Kidney (tissue), 14 donors: ENCODE results near the gene CNTN4. TPM values are rescaled to one million over a fixed set of nuclear protein-coding genes. Genes with fewer than 3 reads are reported as not detected.

Experiments used
- DNase-seq, 5 donors: peaks; one replicate each; pipeline ENCODE4 v3.0.0-alpha.2; 2013 to 2020
- FAIRE-seq: peaks from 2 replicates; lab custom pipeline; 2012; peaks lifted over from hg19 to GRCh38; lab: Jason Lieb, UNC
- H3K27ac ChIP-seq, 2 donors: one replicate each; pipeline ENCODE4 v1.7.0; 2013; ENCODE audit warnings: low read depth in 2 of 2, low read length in 2 of 2, inconsistent platforms in 1 of 2
- H3K27me3 ChIP-seq: one replicate; pipeline ENCODE4 v1.7.1; 2013; ENCODE audit warnings: low read length, inconsistent platforms; ENCODE audit not compliant: control insufficient read depth, insufficient read depth
- H3K36me3 ChIP-seq, 3 donors: one replicate each; pipeline versions ENCODE4 v1.7.0 to v1.7.1; 2013; ENCODE audit warnings: low read length in 3 of 3, control low read depth in 1 of 3, inconsistent platforms in 1 of 3; ENCODE audit not compliant: insufficient read depth in 3 of 3, control insufficient read depth in 2 of 3
- H3K4me1 ChIP-seq, 3 donors: one replicate each; pipeline versions ENCODE4 v1.7.0 to v1.7.1; 2013; ENCODE audit warnings: low read length in 3 of 3, inconsistent platforms in 1 of 3, low read depth in 1 of 3; ENCODE audit not compliant: control insufficient read depth in 2 of 3, insufficient read depth in 2 of 3
- H3K4me3 ChIP-seq, 3 donors: one replicate each; pipeline versions ENCODE4 v1.7.0 to v1.8.1; 2013; ENCODE audit warnings: low read length in 3 of 3, control low read depth in 1 of 3, inconsistent platforms in 1 of 3
- H3K9ac ChIP-seq, 3 donors: one replicate each; pipeline versions ENCODE4 v1.7.0 to v1.7.1; 2013; ENCODE audit warnings: low read length in 3 of 3, control low read depth in 1 of 3, inconsistent platforms in 1 of 3
- H3K9me3 ChIP-seq, 3 donors: one replicate each; pipeline versions ENCODE4 v1.7.0 to v1.7.1; 2013; ENCODE audit warnings: low read length in 3 of 3, control low read depth in 1 of 3, inconsistent platforms in 1 of 3; ENCODE audit not compliant: control insufficient read depth in 2 of 3, insufficient read depth in 1 of 3
- CTCF ChIP-seq: IDR thresholded peaks from 3 replicates; pipeline ENCODE4 v1.5.1; 2012; ENCODE audit warnings: mild to moderate bottlenecking, moderate library complexity, borderline replicate concordance; ENCODE audit not compliant: insufficient read depth; ENCODE audit errors: extremely low read depth
- intact Hi-C: fragments of 100-400 bp; cut with DNase I; formaldehyde crosslinking; loops from one replicate; pipeline ENCODE4 v1.11.1; 2022
- polyA plus RNA-seq: library from polyadenylated mRNA; stranded (reverse); fragments of 350-450 nt; fragmentation: Illumina TruSeq; extraction: RNeasy Lipid Tissue Mini Kit (QIAGEN cat#74804); gene quantifications from one replicate; pipeline ENCODE4 v1.2.3, GENCODE V29; 2014; ENCODE audit warnings: low read depth, low replicate concordance; ENCODE audit not compliant: insufficient read depth
- total RNA-seq: library from RNA; stranded (reverse); fragmentation: NEBNext Ultra II Directional; extraction: Animal tissue kit (Norgen Biotek cat#: 25700); gene quantifications from one replicate; pipeline ENCODE4 v1.2.1, GENCODE V29; 2021
- donor health status: control.
- donor health status: control.
- donor health status: control.
- donor health status: control.
- donor health status: control.
- donor health status: DM: yes; HTN: yes; CAD: no.
- donor health status: Normal renal cell carcinoma (clear cell type).

CNTN4 gene
- total and polyA plus RNA-seq, 2 donors from 2014 or later = 2.2 to 13.4 TPM

GRCh38 chr3:2099028-2099671, 484 bp downstream of the CNTN4 start:
- intact Hi-C loops = no loop called here
- H3K9me3 ChIP-seq = no peaks in the 10 kb centered on the region
- peak overlapping the region in 1 of 2 donors; percentile 42 for H3K27ac ChIP-seq

GRCh38 chr3:2099779-2100191, 1.1 kb downstream of the CNTN4 start:
- Histone ChIP-seq H3K9me3 (no peaks in the 10 kb centered on the region), H3K9ac (peak overlapping the region in 1 of 3 donors; percentile 35), H3K27ac (no peak overlapping the region), H3K27me3 (no peaks in the 10 kb centered on the region), H3K36me3 (no peaks in the 10 kb centered on the region), H3K4me3 (peak overlapping the region; percentile 53 to 62 (median 59)), H3K4me1 (peaks cover 0 to 5% (median 0%) of the 10 kb centered on the region in 3 donors)
- no peak for TF ChIP-seq CTCF
- DNase-seq (peak; percentile 44 to 71 (median 62)), FAIRE-seq (no peak)
- intact Hi-C loops = no loop called here

More at GRCh38 chr3:2099028-2099671, 484 bp downstream of the CNTN4 start:
- Histone ChIP-seq H3K4me1 (peaks cover 0 to 5% (median 0%) of the 10 kb centered on the region in 3 donors), H3K36me3 (no peaks in the 10 kb centered on the region), H3K9ac (peak overlapping the region in 1 of 3 donors; percentile 22), H3K27me3 (no peaks in the 10 kb centered on the region), H3K4me3 (peak overlapping the region; percentile 53 to 62 (median 53))
- DNase-seq = peak; percentile 70 to 86 (median 79)
- no peak for FAIRE-seq
- no peak for TF ChIP-seq CTCF

GRCh38 chr3:2106438-2106837, 7.8 kb downstream of the CNTN4 start:
- no peaks in the 10 kb centered on the region for H3K36me3 ChIP-seq
- TF ChIP-seq CTCF = no peak
- intact Hi-C loops = no loop called here

More at GRCh38 chr3:2106438-2106837, 7.8 kb downstream of the CNTN4 start:
- FAIRE-seq (no peak), DNase-seq (no peak)
- Histone ChIP-seq H3K27me3 (no peaks in the 10 kb centered on the region), H3K4me1 (peaks cover 0 to 4% (median 4%) of the 10 kb centered on the region in 3 donors), H3K9ac (no peak overlapping the region), H3K4me3 (no peak overlapping the region), H3K9me3 (no peaks in the 10 kb centered on the region), H3K27ac (no peak overlapping the region)
